Measurements from ENCODE around the gene PRSS27. TPM values are rescaled to one million over a fixed set of nuclear protein-coding genes. Genes with fewer than 3 reads are reported as not detected.

PRSS27 gene
- total RNA-seq, 3 donors from 2014 or later (not counting 1 experiment from before 2014, with no cell fraction given) = 0.42 to 1.3 (median 1.2) TPM

DNA sequence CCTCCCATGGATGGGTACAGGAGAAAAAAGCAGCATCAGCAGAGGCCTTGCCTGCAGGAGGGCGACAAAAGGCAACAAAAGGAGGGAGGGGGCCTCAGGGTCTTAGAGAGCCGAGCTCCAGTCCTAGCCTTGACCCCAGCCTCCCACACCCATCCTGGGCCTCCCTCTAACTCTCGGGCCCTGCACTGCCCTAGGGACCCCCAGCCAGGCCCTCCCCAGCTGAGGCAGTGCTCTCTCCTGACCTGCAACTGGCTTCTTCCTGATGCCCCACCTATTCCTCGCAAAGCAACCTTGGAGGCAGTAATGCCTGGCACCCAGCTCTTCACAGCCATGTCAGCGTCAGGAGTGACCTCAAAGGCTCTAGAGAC lies 17.2 kb upstream of the PRSS27 start:
- no peak overlapping the region for H3K27ac Mint-ChIP-seq
- no peaks in the 10 kb centered on the region for H3K4me1 Mint-ChIP-seq
- H3K27ac ChIP-seq (ENCODE audit: low read length) = no peak overlapping the region
- no peaks in the 10 kb centered on the region for H3K4me1 ChIP-seq (ENCODE audit: control insufficient read depth, insufficient read depth, low read length)
- no peaks in the 10 kb centered on the region for H3K9me3 Mint-ChIP-seq
- H3K36me3 ChIP-seq (ENCODE audit: control insufficient read depth, insufficient read depth, low read length) = no peaks in the 10 kb centered on the region
- H3K4me3 Mint-ChIP-seq = no peak overlapping the region
- TF ChIP-seq, protein P1, sequence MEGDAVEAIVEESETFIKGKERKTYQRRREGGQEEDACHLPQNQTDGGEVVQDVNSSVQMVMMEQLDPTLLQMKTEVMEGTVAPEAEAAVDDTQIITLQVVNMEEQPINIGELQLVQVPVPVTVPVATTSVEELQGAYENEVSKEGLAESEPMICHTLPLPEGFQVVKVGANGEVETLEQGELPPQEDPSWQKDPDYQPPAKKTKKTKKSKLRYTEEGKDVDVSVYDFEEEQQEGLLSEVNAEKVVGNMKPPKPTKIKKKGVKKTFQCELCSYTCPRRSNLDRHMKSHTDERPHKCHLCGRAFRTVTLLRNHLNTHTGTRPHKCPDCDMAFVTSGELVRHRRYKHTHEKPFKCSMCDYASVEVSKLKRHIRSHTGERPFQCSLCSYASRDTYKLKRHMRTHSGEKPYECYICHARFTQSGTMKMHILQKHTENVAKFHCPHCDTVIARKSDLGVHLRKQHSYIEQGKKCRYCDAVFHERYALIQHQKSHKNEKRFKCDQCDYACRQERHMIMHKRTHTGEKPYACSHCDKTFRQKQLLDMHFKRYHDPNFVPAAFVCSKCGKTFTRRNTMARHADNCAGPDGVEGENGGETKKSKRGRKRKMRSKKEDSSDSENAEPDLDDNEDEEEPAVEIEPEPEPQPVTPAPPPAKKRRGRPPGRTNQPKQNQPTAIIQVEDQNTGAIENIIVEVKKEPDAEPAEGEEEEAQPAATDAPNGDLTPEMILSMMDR (IDR thresholded peaks at IDR 0.05) = no peak
- no peaks in the 10 kb centered on the region for H3K9me3 ChIP-seq (ENCODE audit: control insufficient read depth, insufficient read depth, low read length)
- no peaks in the 10 kb centered on the region for H3K27me3 Mint-ChIP-seq (ENCODE audit: low read depth in 2 of 2)
- ATAC-seq (no peak), DNase-seq (no peak)
- H3K27me3 ChIP-seq (ENCODE audit: control insufficient read depth, insufficient read depth, low read length) = no peaks in the 10 kb centered on the region
- 91% methylated on average over 5 of the region's 5 CpGs for WGBS (ENCODE audit: insufficient coverage)
- intact Hi-C loops (cut with micrococcal nuclease) = no loop called here
- H3K36me3 Mint-ChIP-seq = no peaks in the 10 kb centered on the region
- no peak overlapping the region for H3K4me3 ChIP-seq (ENCODE audit: low read length)

DNA sequence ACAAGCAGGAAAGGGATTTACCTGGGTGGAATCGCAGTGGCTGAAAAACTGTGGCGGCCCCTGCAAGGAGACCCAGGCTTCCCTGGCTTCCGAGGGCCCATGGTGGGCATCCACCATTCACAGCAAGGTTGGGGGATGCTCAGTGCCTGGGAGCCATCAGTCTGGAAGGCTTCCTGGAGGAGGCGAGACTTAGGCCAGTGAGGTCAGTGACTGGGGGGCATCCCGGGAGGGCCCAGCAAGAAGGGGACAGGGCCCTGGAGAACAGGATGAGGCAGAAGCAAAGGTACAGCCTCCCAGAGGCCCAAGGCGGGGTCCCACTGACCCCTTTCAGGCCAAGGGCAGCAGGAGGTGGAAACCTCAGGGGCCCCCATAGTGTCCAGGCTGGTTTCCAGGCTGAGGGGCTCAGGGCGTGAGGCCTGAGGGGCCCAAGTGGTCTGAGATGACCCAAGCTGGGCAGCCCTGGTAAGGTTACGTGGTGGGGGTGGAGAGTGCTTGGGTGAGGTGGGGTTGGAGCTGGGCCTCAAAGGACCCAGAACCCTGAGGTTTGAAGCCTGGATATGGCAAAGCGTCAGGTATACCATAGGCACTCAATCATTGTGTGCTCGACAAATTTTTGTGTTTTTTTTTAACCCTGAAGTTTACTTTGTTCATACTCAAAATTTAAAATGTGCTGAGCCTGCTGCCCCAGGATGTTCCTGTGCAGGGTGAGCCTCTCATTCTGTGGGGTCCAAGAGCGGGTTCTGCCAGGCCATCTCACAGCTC lies 16.6 kb upstream of the PRSS27 start:
- intact Hi-C loops (cut with micrococcal nuclease) = no loop called here
- 94% methylated on average over 11 of the region's 11 CpGs for WGBS (ENCODE audit: insufficient coverage)
- TF ChIP-seq, protein P1 (IDR thresholded peaks at IDR 0.05) = no peak
- no peak for ATAC-seq
- Histone ChIP-seq H3K4me3 (ENCODE audit: low read length) (no peak overlapping the region), H3K27ac (ENCODE audit: low read length) (no peak overlapping the region), H3K36me3 (ENCODE audit: control insufficient read depth, insufficient read depth, low read length) (no peaks in the 10 kb centered on the region), H3K27me3 (ENCODE audit: control insufficient read depth, insufficient read depth, low read length) (no peaks in the 10 kb centered on the region), H3K4me1 (ENCODE audit: control insufficient read depth, insufficient read depth, low read length) (no peaks in the 10 kb centered on the region), H3K9me3 (ENCODE audit: control insufficient read depth, insufficient read depth, low read length) (no peaks in the 10 kb centered on the region)
- H3K4me3 Mint-ChIP-seq = no peak overlapping the region
- H3K9me3 Mint-ChIP-seq = no peaks in the 10 kb centered on the region
- H3K4me1 Mint-ChIP-seq = no peaks in the 10 kb centered on the region
- H3K36me3 Mint-ChIP-seq = no peaks in the 10 kb centered on the region
- no peaks in the 10 kb centered on the region for H3K27me3 Mint-ChIP-seq (ENCODE audit: low read depth in 2 of 2)
- DNase-seq = no peak
- H3K27ac Mint-ChIP-seq = no peak overlapping the region

DNA sequence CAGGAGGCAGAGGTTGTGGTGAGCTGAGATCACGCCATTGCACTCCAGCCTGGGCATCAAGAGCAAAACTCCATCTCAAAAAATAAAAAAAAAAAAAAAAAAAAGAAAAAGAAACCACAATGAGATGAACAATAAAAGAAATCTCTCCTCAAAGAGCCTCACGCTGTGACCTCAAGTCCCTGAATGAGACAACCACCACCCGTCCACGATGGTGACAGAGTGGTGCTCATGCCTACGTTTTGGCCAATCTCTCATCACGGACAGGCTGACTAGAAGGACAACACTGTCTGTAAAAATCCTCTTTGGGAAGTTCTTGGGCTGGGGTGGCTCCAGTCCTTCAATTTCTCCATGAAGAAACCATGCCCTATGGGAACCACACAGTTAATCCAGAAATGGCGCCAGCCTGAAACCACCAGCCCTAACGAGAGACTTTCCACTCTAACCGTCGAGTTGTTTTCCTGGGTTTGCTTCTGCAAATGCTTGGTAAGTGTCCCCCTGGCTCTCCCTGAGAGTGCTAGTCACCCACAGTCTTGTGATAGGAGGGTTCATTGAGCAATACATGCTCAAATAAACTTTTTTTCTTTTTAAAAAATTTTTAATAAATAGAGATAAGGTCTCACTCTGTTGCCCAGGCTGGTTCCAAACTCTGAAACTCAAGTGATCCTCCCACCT lies 15.0 kb upstream of the PRSS27 start:
- no peaks in the 10 kb centered on the region for H3K9me3 Mint-ChIP-seq
- H3K36me3 Mint-ChIP-seq = no peaks in the 10 kb centered on the region
- H3K4me3 Mint-ChIP-seq = no peak overlapping the region
- ATAC-seq = no peak
- Histone ChIP-seq H3K36me3 (ENCODE audit: control insufficient read depth, insufficient read depth, low read length) (no peaks in the 10 kb centered on the region), H3K9me3 (ENCODE audit: control insufficient read depth, insufficient read depth, low read length) (no peaks in the 10 kb centered on the region), H3K4me3 (ENCODE audit: low read length) (no peak overlapping the region), H3K27ac (ENCODE audit: low read length) (no peak overlapping the region), H3K27me3 (ENCODE audit: control insufficient read depth, insufficient read depth, low read length) (no peaks in the 10 kb centered on the region), H3K4me1 (ENCODE audit: control insufficient read depth, insufficient read depth, low read length) (no peaks in the 10 kb centered on the region)
- intact Hi-C loops (cut with micrococcal nuclease) = no loop called here
- DNase-seq = no peak
- WGBS (ENCODE audit: insufficient coverage) = 47% methylated on average over 9 of the region's 10 CpGs
- H3K27ac Mint-ChIP-seq = no peak overlapping the region
- H3K4me1 Mint-ChIP-seq = no peaks in the 10 kb centered on the region
- TF ChIP-seq, protein P1 (IDR thresholded peaks at IDR 0.05) = no peak
- no peaks in the 10 kb centered on the region for H3K27me3 Mint-ChIP-seq (ENCODE audit: low read depth in 2 of 2)

All from natural killer cell (primary cell).